ENCODE data around the gene TMEM178B. TPM values are rescaled to one million over a fixed set of nuclear protein-coding genes. Genes with fewer than 3 reads are reported as not detected.

The TMEM178B gene
- polyA plus RNA-seq, 2 of the 4 experiments (the other 2 are of a cell fraction): 0.88 to 0.93 TPM

DNA sequence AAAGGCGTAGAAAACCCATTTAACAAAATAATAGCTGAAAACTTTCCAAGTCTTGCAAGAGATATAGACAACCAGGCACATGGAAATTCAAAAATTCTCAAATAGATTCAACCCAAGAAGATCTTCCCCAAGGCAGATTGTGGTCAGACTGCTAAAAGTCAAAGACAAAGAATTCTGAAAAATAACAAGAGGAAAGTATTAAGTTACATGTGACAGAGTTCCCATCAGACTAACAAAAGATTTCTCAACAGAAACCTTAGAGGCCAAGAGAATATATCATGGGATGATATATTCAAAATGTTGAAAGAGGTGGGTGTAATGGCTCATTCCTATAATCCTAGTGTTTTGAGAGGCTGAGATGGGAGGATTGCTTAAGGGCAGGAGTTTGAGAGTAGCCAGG, 59.8 kb downstream of the TMEM178B start:
- 23% methylated on average over 1 of the region's 1 CpG for WGBS (ENCODE audit: missing lambda C conversion rate)

DNA sequence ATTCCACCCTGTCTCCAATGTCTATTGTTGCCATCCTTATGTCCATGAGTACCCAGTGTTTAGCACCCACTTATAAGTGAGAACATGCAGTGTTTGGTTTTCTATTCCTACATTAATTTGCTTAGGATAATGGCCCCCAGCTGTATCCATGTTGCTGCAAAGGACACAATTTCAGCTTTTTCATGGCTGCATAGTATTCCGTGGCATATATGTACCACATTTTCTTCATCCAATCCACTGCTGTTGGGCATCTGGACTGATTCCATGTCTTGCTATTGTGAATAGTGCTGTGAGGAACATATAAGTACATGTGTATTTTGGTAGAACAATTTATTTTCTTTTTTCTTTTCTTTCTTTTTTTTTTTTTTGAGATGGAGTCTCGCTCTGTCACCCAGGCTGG, 68.2 kb downstream of the TMEM178B start:
- Histone ChIP-seq H3K9me3 (peaks cover 7% of the 10 kb centered on the region; the same call in 1 of the 3 replicates), H3K4me2 (no peak overlapping the region), H3K27ac (no peak overlapping the region), H3K4me1 (peaks cover 5% of the 10 kb centered on the region; the same call in 1 of the 3 replicates), H3K4me3 (no peak overlapping the region)
- no peak for FAIRE-seq
- no peak for DNase-seq (ENCODE audit: low read depth in 1 of 2, low spot score in 1 of 2)
- WGBS (ENCODE audit: missing lambda C conversion rate): 41% methylated on average over 2 of the region's 2 CpGs
- ATAC-seq: no peak
- ChIA-PET CTCF (no interaction called here), POLR2A (no interaction called here)
- no peak for TF ChIP-seq RARB (CRISPR knock-in tag; IDR thresholded peaks at IDR 0.05)
- no peak for TF ChIP-seq POLR2A (IDR thresholded peaks at IDR 0.05; ENCODE audit: low read length)
- TF ChIP-seq ESRRA (IDR thresholded peaks at IDR 0.05; ENCODE audit: borderline replicate concordance, low read length): no peak
- TF ChIP-seq TP53 (CRISPR knock-in tag; IDR thresholded peaks at IDR 0.05): no peak
- TF ChIP-seq, protein P1, sequence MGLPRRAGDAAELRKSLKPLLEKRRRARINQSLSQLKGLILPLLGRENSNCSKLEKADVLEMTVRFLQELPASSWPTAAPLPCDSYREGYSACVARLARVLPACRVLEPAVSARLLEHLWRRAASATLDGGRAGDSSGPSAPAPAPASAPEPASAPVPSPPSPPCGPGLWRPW (IDR thresholded peaks at IDR 0.05): no peak
- TF ChIP-seq KDM1A (IDR thresholded peaks at IDR 0.05; ENCODE audit: low read depth): no peak
- no peak for TF ChIP-seq HEYL (CRISPR knock-in tag; IDR thresholded peaks at IDR 0.05)
- TF ChIP-seq POLR2AphosphoS2 (conservative IDR thresholded peaks at IDR 0.05; ENCODE audit: low read length): no peak
- TF ChIP-seq, protein P2, sequence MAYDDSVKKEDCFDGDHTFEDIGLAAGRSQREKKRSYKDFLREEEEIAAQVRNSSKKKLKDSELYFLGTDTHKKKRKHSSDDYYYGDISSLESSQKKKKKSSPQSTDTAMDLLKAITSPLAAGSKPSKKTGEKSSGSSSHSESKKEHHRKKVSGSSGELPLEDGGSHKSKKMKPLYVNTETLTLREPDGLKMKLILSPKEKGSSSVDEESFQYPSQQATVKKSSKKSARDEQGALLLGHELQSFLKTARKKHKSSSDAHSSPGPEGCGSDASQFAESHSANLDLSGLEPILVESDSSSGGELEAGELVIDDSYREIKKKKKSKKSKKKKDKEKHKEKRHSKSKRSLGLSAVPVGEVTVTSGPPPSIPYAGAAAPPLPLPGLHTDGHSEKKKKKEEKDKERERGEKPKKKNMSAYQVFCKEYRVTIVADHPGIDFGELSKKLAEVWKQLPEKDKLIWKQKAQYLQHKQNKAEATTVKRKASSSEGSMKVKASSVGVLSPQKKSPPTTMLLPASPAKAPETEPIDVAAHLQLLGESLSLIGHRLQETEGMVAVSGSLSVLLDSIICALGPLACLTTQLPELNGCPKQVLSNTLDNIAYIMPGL (CRISPR knock-in tag; IDR thresholded peaks at IDR 0.05; ENCODE audit: borderline replicate concordance): no peak
- TF ChIP-seq, protein P3, sequence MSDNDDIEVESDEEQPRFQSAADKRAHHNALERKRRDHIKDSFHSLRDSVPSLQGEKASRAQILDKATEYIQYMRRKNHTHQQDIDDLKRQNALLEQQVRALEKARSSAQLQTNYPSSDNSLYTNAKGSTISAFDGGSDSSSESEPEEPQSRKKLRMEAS (IDR thresholded peaks at IDR 0.05): no peak
- TF ChIP-seq, protein P4, sequence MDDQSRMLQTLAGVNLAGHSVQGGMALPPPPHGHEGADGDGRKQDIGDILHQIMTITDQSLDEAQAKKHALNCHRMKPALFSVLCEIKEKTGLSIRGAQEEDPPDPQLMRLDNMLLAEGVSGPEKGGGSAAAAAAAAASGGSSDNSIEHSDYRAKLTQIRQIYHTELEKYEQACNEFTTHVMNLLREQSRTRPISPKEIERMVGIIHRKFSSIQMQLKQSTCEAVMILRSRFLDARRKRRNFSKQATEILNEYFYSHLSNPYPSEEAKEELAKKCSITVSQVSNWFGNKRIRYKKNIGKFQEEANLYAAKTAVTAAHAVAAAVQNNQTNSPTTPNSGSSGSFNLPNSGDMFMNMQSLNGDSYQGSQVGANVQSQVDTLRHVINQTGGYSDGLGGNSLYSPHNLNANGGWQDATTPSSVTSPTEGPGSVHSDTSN (IDR thresholded peaks at IDR 0.05): no peak

More for the DNA sequence above, 59.8 kb downstream of the TMEM178B start:
- ChIA-PET CTCF (no interaction called here), POLR2A (no interaction called here)
- Histone ChIP-seq H3K9me3 (no peaks in the 10 kb centered on the region), H3K27ac (no peak overlapping the region), H3K4me3 (no peak overlapping the region), H3K4me1 (no peaks in the 10 kb centered on the region), H3K4me2 (no peak overlapping the region)
- ATAC-seq: no peak
- no peak for DNase-seq (ENCODE audit: low read depth in 1 of 2, low spot score in 1 of 2)
- TF ChIP-seq GATA3 (IDR thresholded peaks at IDR 0.05; ENCODE audit: borderline replicate concordance) (no peak), CHD4 (IDR thresholded peaks at IDR 0.05; ENCODE audit: borderline replicate concordance) (no peak), EP300 (IDR thresholded peaks at IDR 0.05) (no peak), PHF8 (IDR thresholded peaks at IDR 0.05; ENCODE audit: borderline replicate concordance, low read depth) (no peak), TFCP2L1 (CRISPR knock-in tag; IDR thresholded peaks at IDR 0.05) (no peak), FOXS1 (CRISPR knock-in tag; IDR thresholded peaks at IDR 0.05) (no peak), NFE2L2 (conservative IDR thresholded peaks at IDR 0.05; ENCODE audit: low read length) (no peak), MAZ (IDR thresholded peaks at IDR 0.05; ENCODE audit: borderline replicate concordance, low read depth, low read length) (no peak), HOXB5 (CRISPR knock-in tag; IDR thresholded peaks at IDR 0.05) (no peak), HOXA7 (CRISPR knock-in tag; IDR thresholded peaks at IDR 0.05) (no peak), SREBF2 (IDR thresholded peaks at IDR 0.05) (no peak), ZNF302 (CRISPR knock-in tag; IDR thresholded peaks at IDR 0.05) (no peak), CEBPB (IDR thresholded peaks at IDR 0.05) (no peak), ZFP36 (IDR thresholded peaks at IDR 0.05; ENCODE audit: borderline replicate concordance, partially characterized antibody) (no peak)
- TF ChIP-seq, protein P2 (CRISPR knock-in tag; IDR thresholded peaks at IDR 0.05; ENCODE audit: borderline replicate concordance): no peak
- TF ChIP-seq, protein P5, sequence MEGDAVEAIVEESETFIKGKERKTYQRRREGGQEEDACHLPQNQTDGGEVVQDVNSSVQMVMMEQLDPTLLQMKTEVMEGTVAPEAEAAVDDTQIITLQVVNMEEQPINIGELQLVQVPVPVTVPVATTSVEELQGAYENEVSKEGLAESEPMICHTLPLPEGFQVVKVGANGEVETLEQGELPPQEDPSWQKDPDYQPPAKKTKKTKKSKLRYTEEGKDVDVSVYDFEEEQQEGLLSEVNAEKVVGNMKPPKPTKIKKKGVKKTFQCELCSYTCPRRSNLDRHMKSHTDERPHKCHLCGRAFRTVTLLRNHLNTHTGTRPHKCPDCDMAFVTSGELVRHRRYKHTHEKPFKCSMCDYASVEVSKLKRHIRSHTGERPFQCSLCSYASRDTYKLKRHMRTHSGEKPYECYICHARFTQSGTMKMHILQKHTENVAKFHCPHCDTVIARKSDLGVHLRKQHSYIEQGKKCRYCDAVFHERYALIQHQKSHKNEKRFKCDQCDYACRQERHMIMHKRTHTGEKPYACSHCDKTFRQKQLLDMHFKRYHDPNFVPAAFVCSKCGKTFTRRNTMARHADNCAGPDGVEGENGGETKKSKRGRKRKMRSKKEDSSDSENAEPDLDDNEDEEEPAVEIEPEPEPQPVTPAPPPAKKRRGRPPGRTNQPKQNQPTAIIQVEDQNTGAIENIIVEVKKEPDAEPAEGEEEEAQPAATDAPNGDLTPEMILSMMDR (IDR thresholded peaks at IDR 0.05): no peak
- TF ChIP-seq, protein P6, sequence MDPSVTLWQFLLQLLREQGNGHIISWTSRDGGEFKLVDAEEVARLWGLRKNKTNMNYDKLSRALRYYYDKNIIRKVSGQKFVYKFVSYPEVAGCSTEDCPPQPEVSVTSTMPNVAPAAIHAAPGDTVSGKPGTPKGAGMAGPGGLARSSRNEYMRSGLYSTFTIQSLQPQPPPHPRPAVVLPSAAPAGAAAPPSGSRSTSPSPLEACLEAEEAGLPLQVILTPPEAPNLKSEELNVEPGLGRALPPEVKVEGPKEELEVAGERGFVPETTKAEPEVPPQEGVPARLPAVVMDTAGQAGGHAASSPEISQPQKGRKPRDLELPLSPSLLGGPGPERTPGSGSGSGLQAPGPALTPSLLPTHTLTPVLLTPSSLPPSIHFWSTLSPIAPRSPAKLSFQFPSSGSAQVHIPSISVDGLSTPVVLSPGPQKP (IDR thresholded peaks at IDR 0.05; ENCODE audit: low read depth, low read length): no peak
- TF ChIP-seq, protein P7, sequence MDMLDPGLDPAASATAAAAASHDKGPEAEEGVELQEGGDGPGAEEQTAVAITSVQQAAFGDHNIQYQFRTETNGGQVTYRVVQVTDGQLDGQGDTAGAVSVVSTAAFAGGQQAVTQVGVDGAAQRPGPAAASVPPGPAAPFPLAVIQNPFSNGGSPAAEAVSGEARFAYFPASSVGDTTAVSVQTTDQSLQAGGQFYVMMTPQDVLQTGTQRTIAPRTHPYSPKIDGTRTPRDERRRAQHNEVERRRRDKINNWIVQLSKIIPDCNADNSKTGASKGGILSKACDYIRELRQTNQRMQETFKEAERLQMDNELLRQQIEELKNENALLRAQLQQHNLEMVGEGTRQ (IDR thresholded peaks at IDR 0.05): no peak
- FAIRE-seq: no peak

All from A549 (cell line).